IMR-90 (cell line): ENCODE results near the gene YES1. TPM values are rescaled to one million over a fixed set of nuclear protein-coding genes. Genes with fewer than 3 reads are reported as not detected.

Experiments used
- ATAC-seq: fragments of 200-7000 bp; cut with Tn5 transposase; 2 replicates; pipeline ENCODE4 v1.9.1; 2020; ENCODE audit warnings: low read depth, mild to moderate bottlenecking, moderate library complexity
- BruUV-seq: library from RNA; stranded (reverse); fragments of 400-500 nt; replicated peaks from 2 replicates; lab custom pipeline; 2021; lab: Mats Ljungman, UMichigan
- CTCF ChIA-PET: fragments of 300-600 bp; formaldehyde crosslinking; extraction: SDS; loops from one replicate; lab custom pipeline; 2021; ENCODE audit warnings: antibody characterized with exemption; lab: Yijun Ruan, JAX
- POLR2A ChIA-PET: fragments of 300-600 bp; sonication (Branson Sonifier 250); formaldehyde crosslinking; loops from one replicate; lab custom pipeline; 2022; ENCODE audit warnings: antibody characterized with exemption; ENCODE audit not compliant: unreplicated experiment; lab: Charles Lee
- DNase-seq: peaks from one replicate; pipeline ENCODE4 v3.0.0; 2013
- H2AFZ ChIP-seq: replicated peaks from 2 replicates; pipeline ENCODE3; 2013; ENCODE audit warnings: low read length, mild to moderate bottlenecking; ENCODE audit not compliant: poor library complexity
- H2AK5ac ChIP-seq: 2 replicates; pipeline ENCODE4 v1.6.1; 2013; ENCODE audit warnings: low read depth, low read length, inconsistent platforms
- H2AK9ac ChIP-seq: replicated peaks from 2 replicates; pipeline ENCODE3; 2013; ENCODE audit warnings: mild to moderate bottlenecking, low read depth, low read length, moderate library complexity; ENCODE audit not compliant: poor library complexity
- H2BK120ac ChIP-seq: 2 replicates; pipeline ENCODE4 v1.6.1; 2013; ENCODE audit warnings: low read depth, low read length, inconsistent platforms
- H2BK15ac ChIP-seq: 3 replicates; pipeline ENCODE4 v1.6.1; 2013; ENCODE audit warnings: low read depth, low read length, inconsistent platforms
- H2BK20ac ChIP-seq: 2 replicates; pipeline ENCODE4 v1.6.1; 2013; ENCODE audit warnings: low read depth, mild to moderate bottlenecking, inconsistent platforms, low read length, moderate library complexity
- H2BK5ac ChIP-seq: 2 replicates; pipeline ENCODE4 v1.6.1; 2013; ENCODE audit warnings: mild to moderate bottlenecking, low read depth, low read length, inconsistent platforms; ENCODE audit not compliant: poor library complexity, severe bottlenecking
- H3K14ac ChIP-seq: replicated peaks from 2 replicates; pipeline ENCODE4 v1.6.1; 2013; ENCODE audit warnings: low read depth, low read length, inconsistent platforms
- H3K18ac ChIP-seq: 2 replicates; pipeline ENCODE4 v1.6.1; 2013; ENCODE audit warnings: low read depth, low read length, control low read depth
- H3K23ac ChIP-seq: 2 replicates; pipeline ENCODE4 v1.6.1; 2013; ENCODE audit warnings: low read depth, low read length, inconsistent platforms
- H3K27ac ChIP-seq: 2 replicates; pipeline ENCODE4 v1.5.1; 2013; ENCODE audit warnings: mild to moderate bottlenecking, control low read depth, low read length; ENCODE audit not compliant: insufficient read depth
- H3K27me3 ChIP-seq: 2 replicates; pipeline ENCODE4 v1.6.1; 2013; ENCODE audit warnings: low read length; ENCODE audit not compliant: control insufficient read depth, insufficient read depth
- H3K36me3 ChIP-seq: 2 replicates; pipeline ENCODE4 v1.6.1; 2013; ENCODE audit warnings: low read length, mixed read lengths; ENCODE audit not compliant: control insufficient read depth, insufficient read depth
- H3K4ac ChIP-seq: 2 replicates; pipeline ENCODE4 v1.6.1; 2013; ENCODE audit warnings: low read depth, low read length, inconsistent platforms
- H3K4me1 ChIP-seq: 2 replicates; pipeline ENCODE4 v1.6.1; 2013; ENCODE audit warnings: low read length, mixed read lengths; ENCODE audit not compliant: control insufficient read depth, insufficient read depth
- H3K4me2 ChIP-seq: 2 replicates; pipeline ENCODE4 v1.6.1; 2013; ENCODE audit warnings: low read depth, mild to moderate bottlenecking, control low read depth, low read length, moderate library complexity
- H3K4me3 ChIP-seq: 2 replicates; pipeline ENCODE4 v1.5.1; 2013; ENCODE audit warnings: low read depth, mild to moderate bottlenecking, control low read depth, low read length, moderate library complexity; ENCODE audit not compliant: insufficient read depth
- H3K56ac ChIP-seq: 2 replicates; pipeline ENCODE4 v1.6.1; 2013; ENCODE audit warnings: low read length, inconsistent platforms; ENCODE audit not compliant: insufficient read depth; ENCODE audit errors: extremely low read depth
- H3K79me1 ChIP-seq, 2 experiments: 2 replicates each; pipeline ENCODE4 v1.6.1; 2013; ENCODE audit warnings: low read length in 2 of 2, inconsistent platforms in 1 of 2, low read depth in 1 of 2
- H3K9ac ChIP-seq: 2 replicates; pipeline ENCODE4 v1.6.1; 2013; ENCODE audit warnings: low read depth, low read length, control low read depth
- H3K9me1 ChIP-seq: 2 replicates; pipeline ENCODE4 v1.6.1; 2013; ENCODE audit warnings: low read length, inconsistent platforms; ENCODE audit not compliant: insufficient read depth
- H3K9me3 ChIP-seq: 2 replicates; pipeline ENCODE4 v1.6.1; 2013; ENCODE audit warnings: low read length; ENCODE audit not compliant: control insufficient read depth, insufficient read depth
- H4K20me1 ChIP-seq: 2 replicates; pipeline ENCODE4 v1.6.1; 2013; ENCODE audit warnings: low read length, inconsistent platforms; ENCODE audit not compliant: insufficient read depth
- H4K5ac ChIP-seq: 2 replicates; pipeline ENCODE4 v1.6.1; 2013; ENCODE audit warnings: mild to moderate bottlenecking, low read depth, low read length, control low read depth
- H4K8ac ChIP-seq, 2 experiments: 2 replicates each; pipeline ENCODE4 v1.6.1; 2013; ENCODE audit warnings: low read depth in 2 of 2, low read length in 2 of 2, control low read depth in 1 of 2, inconsistent platforms in 1 of 2
- H4K91ac ChIP-seq: 2 replicates; pipeline ENCODE4 v1.6.1; 2013; ENCODE audit warnings: low read depth, low read length, inconsistent platforms; ENCODE audit not compliant: insufficient read depth
- BHLHE40 ChIP-seq: fragments of 150-350 bp; IDR thresholded peaks from 2 replicates; pipeline ENCODE4 v1.6.1; 2016; ENCODE audit warnings: mild to moderate bottlenecking, low read depth, low read length
- CEBPB ChIP-seq: IDR thresholded peaks from 2 replicates; pipeline ENCODE4 v1.6.1; 2012; ENCODE audit warnings: low read depth, low read length, improper control_type of control experiment
- CHD1 ChIP-seq: IDR thresholded peaks from 2 replicates; pipeline ENCODE4 v1.6.1; 2012; ENCODE audit warnings: low read depth, low read length, improper control_type of control experiment
- FOS ChIP-seq: fragments of 150-350 bp; IDR thresholded peaks from 2 replicates; pipeline ENCODE4 v1.6.1; 2016; ENCODE audit warnings: low read depth, low read length
- MAFK ChIP-seq: IDR thresholded peaks from 2 replicates; pipeline ENCODE4 v1.6.1; 2012; ENCODE audit warnings: low read depth, low read length, improper control_type of control experiment
- MAZ ChIP-seq: IDR thresholded peaks from 2 replicates; pipeline ENCODE4 v1.6.1; 2012; ENCODE audit warnings: low read depth, mild to moderate bottlenecking, low read length, improper control_type of control experiment, moderate library complexity, borderline replicate concordance
- MXI1 ChIP-seq: IDR thresholded peaks from 2 replicates; pipeline ENCODE4 v1.6.1; 2012; ENCODE audit warnings: low read depth, mild to moderate bottlenecking, low read length, moderate library complexity, borderline replicate concordance
- NFE2L2 ChIP-seq: fragments of 150-350 bp; IDR thresholded peaks from 2 replicates; pipeline ENCODE4 v1.6.1; 2016; ENCODE audit warnings: low read depth, mild to moderate bottlenecking, low read length
- POLR2A ChIP-seq: IDR thresholded peaks from 2 replicates; pipeline ENCODE4 v1.6.1; 2012; ENCODE audit warnings: mild to moderate bottlenecking, low read depth, low read length
- RAD21 ChIP-seq: IDR thresholded peaks from 2 replicates; pipeline ENCODE4 v1.6.1; 2012; ENCODE audit warnings: low read length, improper control_type of control experiment
- RFX5 ChIP-seq: IDR thresholded peaks from 2 replicates; pipeline ENCODE4 v1.8.0; 2012; ENCODE audit warnings: low read depth, mild to moderate bottlenecking, low read length, moderate library complexity
- SMC3 ChIP-seq: fragments of 150-350 bp; IDR thresholded peaks from 2 replicates; pipeline ENCODE4 v1.6.1; 2016; ENCODE audit warnings: low read depth, mild to moderate bottlenecking, antibody characterized with exemption, low read length, moderate library complexity
- WGBS, 2 experiments: methylation state at CpG; one replicate each; pipeline versions ENCODE4 v1.1.5 to v1.1.7; 2013; ENCODE audit warnings: missing lambda C conversion rate in 2 of 2; ENCODE audit not compliant: insufficient read length in 1 of 2; ENCODE audit errors: extremely low coverage in 2 of 2; 5-methylcytosine and 5-hydroxymethylcytosine counted together
- dilution Hi-C: fragments of 300-500 bp; cut with HindIII; formaldehyde crosslinking; loops from one replicate; pipeline ENCODE4 v1.14.3; 2018; ENCODE audit warnings: low sequenced_read_pairs; ENCODE audit not compliant: unreplicated experiment
- in situ Hi-C: fragments of 300-500 bp; cut with MboI; formaldehyde crosslinking; loops from 3 replicates; pipeline ENCODE4 v1.14.3; 2019; ENCODE audit warnings: low sequenced_read_pairs, inconsistent platforms, mixed read lengths
- intact Hi-C: fragments of 100-400 bp; cut with micrococcal nuclease; formaldehyde crosslinking; loops from 2 replicates; pipeline ENCODE4 v1.10.0; 2022
- polyA plus RNA-seq, 3 experiments: library from polyadenylated mRNA; depleted of rRNA; stranded (reverse); fragments of >200 nt; gene quantifications; 2 replicates each; pipeline ENCODE4 v1.2.3, GENCODE V29; 2012; ENCODE audit warnings: low replicate concordance in 1 of 3
- total RNA-seq: library from RNA; depleted of rRNA; stranded (reverse); fragments of >200 nt; gene quantifications from 2 replicates; pipeline ENCODE4 v1.2.3, GENCODE V29; 2012
- TF ChIP-seq, protein P1 (sequence below): fragments of 150-350 bp; IDR thresholded peaks from 2 replicates; pipeline ENCODE4 v1.6.1; 2017; ENCODE audit warnings: mild to moderate bottlenecking, antibody characterized with exemption, low read length, low read depth
- TF ChIP-seq, protein P2 (sequence below): fragments of 150-350 bp; IDR thresholded peaks from 2 replicates; pipeline ENCODE4 v1.6.1; 2016; ENCODE audit warnings: low read depth, mild to moderate bottlenecking, low read length, moderate library complexity, borderline replicate concordance

Gene YES1
- total and polyA plus RNA-seq, 2 of the 4 experiments (the other 2 are of a cell fraction) = 16.7 to 62.0 TPM

DNA sequence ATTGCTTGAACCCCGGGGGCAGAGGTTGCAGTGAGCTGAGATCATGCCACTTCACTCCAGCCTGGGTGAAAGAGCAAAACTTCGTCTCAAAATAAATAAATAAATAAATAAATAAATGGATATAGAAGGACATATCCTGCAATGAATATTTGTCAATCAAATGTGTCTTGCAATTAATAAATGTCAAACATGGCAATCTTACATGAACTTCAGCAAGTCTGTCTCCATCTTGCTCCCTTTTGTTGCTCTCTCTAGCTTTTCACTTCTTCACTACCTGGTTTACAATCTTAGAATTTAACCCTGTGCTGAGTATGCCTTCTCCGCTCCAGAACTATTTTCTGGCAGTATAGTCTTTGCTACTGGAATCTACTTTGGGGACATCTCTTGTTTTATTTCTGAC, 3.3 kb upstream of the YES1 start:
- H3K4me1 ChIP-seq = peaks cover 1% of the 10 kb centered on the region; the same call in 1 of the 2 replicates
- no peak overlapping the region for H4K5ac ChIP-seq
- 100% methylated on average over 1 of the region's 3 CpGs; no CpG with 5 or more reads in 1 of the 2 experiments for WGBS, 2 experiments
- H2AK5ac ChIP-seq = no peak overlapping the region
- H3K23ac ChIP-seq = no peak overlapping the region
- no peak overlapping the region for H4K8ac ChIP-seq
- H2BK15ac ChIP-seq = no peak overlapping the region
- ChIA-PET POLR2A (no interaction called here), CTCF (no interaction called here)
- H3K36me3 ChIP-seq = no peaks in the 10 kb centered on the region
- intact Hi-C loops = no loop called here
- H3K18ac ChIP-seq = no peak overlapping the region
- H2AK9ac ChIP-seq = no peak overlapping the region
- H3K14ac ChIP-seq = no peak overlapping the region
- no peak overlapping the region for H4K91ac ChIP-seq
- no peaks in the 10 kb centered on the region for H3K9me1 ChIP-seq
- TF ChIP-seq, protein P1, sequence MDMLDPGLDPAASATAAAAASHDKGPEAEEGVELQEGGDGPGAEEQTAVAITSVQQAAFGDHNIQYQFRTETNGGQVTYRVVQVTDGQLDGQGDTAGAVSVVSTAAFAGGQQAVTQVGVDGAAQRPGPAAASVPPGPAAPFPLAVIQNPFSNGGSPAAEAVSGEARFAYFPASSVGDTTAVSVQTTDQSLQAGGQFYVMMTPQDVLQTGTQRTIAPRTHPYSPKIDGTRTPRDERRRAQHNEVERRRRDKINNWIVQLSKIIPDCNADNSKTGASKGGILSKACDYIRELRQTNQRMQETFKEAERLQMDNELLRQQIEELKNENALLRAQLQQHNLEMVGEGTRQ = no peak
- TF ChIP-seq BHLHE40 (no peak), SMC3 (no peak), MAFK (no peak), RAD21 (no peak), RFX5 (no peak), NFE2L2 (no peak), MXI1 (no peak), POLR2A (no peak), CEBPB (no peak), MAZ (no peak), FOS (no peak), CHD1 (no peak)
- TF ChIP-seq, protein P2, sequence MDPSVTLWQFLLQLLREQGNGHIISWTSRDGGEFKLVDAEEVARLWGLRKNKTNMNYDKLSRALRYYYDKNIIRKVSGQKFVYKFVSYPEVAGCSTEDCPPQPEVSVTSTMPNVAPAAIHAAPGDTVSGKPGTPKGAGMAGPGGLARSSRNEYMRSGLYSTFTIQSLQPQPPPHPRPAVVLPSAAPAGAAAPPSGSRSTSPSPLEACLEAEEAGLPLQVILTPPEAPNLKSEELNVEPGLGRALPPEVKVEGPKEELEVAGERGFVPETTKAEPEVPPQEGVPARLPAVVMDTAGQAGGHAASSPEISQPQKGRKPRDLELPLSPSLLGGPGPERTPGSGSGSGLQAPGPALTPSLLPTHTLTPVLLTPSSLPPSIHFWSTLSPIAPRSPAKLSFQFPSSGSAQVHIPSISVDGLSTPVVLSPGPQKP = no peak
- H3K4ac ChIP-seq = no peak overlapping the region
- H3K27me3 ChIP-seq = no peaks in the 10 kb centered on the region
- DNase-seq = no peak
- ATAC-seq = no peak
- no peak overlapping the region for H3K27ac ChIP-seq
- H3K56ac ChIP-seq = no peak overlapping the region
- no peak overlapping the region for H2BK120ac ChIP-seq
- no peaks in the 10 kb centered on the region for H3K9me3 ChIP-seq
- no peak overlapping the region for H2BK5ac ChIP-seq
- H3K79me1 ChIP-seq = peaks cover 0 to 6% of the 10 kb centered on the region in 2 experiments; a peak in 3 of 4 replicates
- no peak overlapping the region for H2BK20ac ChIP-seq
- dilution Hi-C loops = no loop called here
- H3K4me2 ChIP-seq = no peak overlapping the region
- H3K9ac ChIP-seq = no peak overlapping the region
- H2AFZ ChIP-seq = no peak overlapping the region
- BruUV-seq = no TSS peak
- H3K4me3 ChIP-seq = no peak overlapping the region
- H4K20me1 ChIP-seq = no peaks in the 10 kb centered on the region; the same call in 1 of the 2 replicates
- in situ Hi-C loops = no loop called here
